Uterus (tissue), 4 donors: Measurements from ENCODE around the gene IGF2BP1. TPM values are rescaled to one million over a fixed set of nuclear protein-coding genes. Genes with fewer than 3 reads are reported as not detected.

ENCODE experiments used
- DNase-seq, 2 donors: peaks; one replicate each; pipeline ENCODE4 v3.0.0-alpha.2; 2019 to 2020
- H3K27ac ChIP-seq, 2 donors: fragments of 200-600 bp; sonication (generic); 1 replicate in 1 of 2; 2 replicates in 1 of 2; pipeline ENCODE4 v1.5.1; 2016 to 2018
- H3K27me3 ChIP-seq, 2 donors: fragments of 200-600 bp; sonication (generic); one replicate each; pipeline ENCODE4 v1.5.1; 2018 to 2019; ENCODE audit warnings: control low read depth in 1 of 2
- H3K36me3 ChIP-seq, 2 donors: fragments of 200-600 bp; sonication (generic); one replicate each; pipeline ENCODE4 v1.5.1; 2019; ENCODE audit warnings: control low read depth in 1 of 2
- H3K4me1 ChIP-seq, 2 donors: fragments of 200-600 bp; sonication (generic); one replicate each; pipeline ENCODE4 v1.5.1; 2018 to 2019; ENCODE audit warnings: control low read depth in 1 of 2
- H3K4me3 ChIP-seq, 2 donors: fragments of 200-600 bp; sonication (generic); 1 replicate in 1 of 2; 2 replicates in 1 of 2; pipeline ENCODE4 v1.5.1; 2018 to 2019; ENCODE audit warnings: mild to moderate bottlenecking in 1 of 2
- H3K9me3 ChIP-seq, 2 donors: fragments of 200-600 bp; sonication (generic); one replicate each; pipeline ENCODE4 v1.5.1; 2019; ENCODE audit warnings: control low read depth in 1 of 2
- POLR2A ChIP-seq, 2 donors: fragments of 450-650 bp; IDR thresholded peaks; one replicate each; pipeline ENCODE4 v1.6.1; 2016; ENCODE audit warnings: antibody characterized with exemption in 2 of 2, mild to moderate bottlenecking in 1 of 2, moderate library complexity in 1 of 2
- intact Hi-C: fragments of 100-400 bp; cut with DNase I; formaldehyde crosslinking; loops from one replicate; pipeline ENCODE4 v1.15.1; 2023; ENCODE audit warnings: low total_unique reads
- total RNA-seq, 4 donors: library from RNA; depleted of rRNA in 3 of 4; stranded (reverse); fragments of >200 nt in 3 of 4; gene quantifications; one replicate each; pipeline versions ENCODE4 v1.1.0 to v1.2.4, GENCODE V29; 2014 to 2023
- TF ChIP-seq, protein P1 (sequence below), 4 experiments: fragments of 200-600 bp in 2 of 4; fragments of 450-650 bp in 2 of 4; sonication (generic) in 2 of 4; IDR thresholded peaks; one replicate each; pipeline ENCODE4 v1.5.1; 2016 to 2019; ENCODE audit warnings: antibody characterized with exemption in 4 of 4, mild to moderate bottlenecking in 2 of 4, moderate library complexity in 1 of 4
- donor health status: DM: yes; HTN: yes; CAD: no.

The IGF2BP1 gene
- total RNA-seq, 4 donors from 2014 or later, result under 0.01 to 1.8 TPM; not detected in 2

DNA sequence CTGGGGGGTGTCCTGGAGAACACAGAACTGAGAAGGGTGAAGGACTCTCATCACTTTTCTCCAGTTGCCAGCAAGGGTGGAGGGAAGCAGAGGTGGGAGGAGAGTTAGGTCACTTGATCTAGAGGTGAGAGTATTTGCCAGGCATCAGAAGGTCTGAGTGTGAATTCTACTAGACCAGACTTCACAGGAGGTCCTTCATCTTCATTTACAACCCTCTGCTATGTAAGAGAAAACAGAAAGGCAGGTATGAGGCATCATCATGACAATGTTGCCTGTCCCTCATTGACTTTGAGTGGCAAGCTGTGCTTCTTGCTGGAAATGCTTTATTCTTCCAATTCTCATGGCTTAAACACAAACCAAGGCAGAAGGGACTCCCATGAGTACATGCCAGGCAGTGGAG is 89.5 kb downstream of the IGF2BP1 start:
- Histone ChIP-seq H3K4me3 (no peak overlapping the region), H3K27ac (no peak overlapping the region), H3K9me3 (no peaks in the 10 kb centered on the region), H3K4me1 (no peaks in the 10 kb centered on the region), H3K36me3 (no peaks in the 10 kb centered on the region), H3K27me3 (no peaks in the 10 kb centered on the region)
- DNase-seq, result no peak
- intact Hi-C loops, result no loop called here
- TF ChIP-seq, protein P1, sequence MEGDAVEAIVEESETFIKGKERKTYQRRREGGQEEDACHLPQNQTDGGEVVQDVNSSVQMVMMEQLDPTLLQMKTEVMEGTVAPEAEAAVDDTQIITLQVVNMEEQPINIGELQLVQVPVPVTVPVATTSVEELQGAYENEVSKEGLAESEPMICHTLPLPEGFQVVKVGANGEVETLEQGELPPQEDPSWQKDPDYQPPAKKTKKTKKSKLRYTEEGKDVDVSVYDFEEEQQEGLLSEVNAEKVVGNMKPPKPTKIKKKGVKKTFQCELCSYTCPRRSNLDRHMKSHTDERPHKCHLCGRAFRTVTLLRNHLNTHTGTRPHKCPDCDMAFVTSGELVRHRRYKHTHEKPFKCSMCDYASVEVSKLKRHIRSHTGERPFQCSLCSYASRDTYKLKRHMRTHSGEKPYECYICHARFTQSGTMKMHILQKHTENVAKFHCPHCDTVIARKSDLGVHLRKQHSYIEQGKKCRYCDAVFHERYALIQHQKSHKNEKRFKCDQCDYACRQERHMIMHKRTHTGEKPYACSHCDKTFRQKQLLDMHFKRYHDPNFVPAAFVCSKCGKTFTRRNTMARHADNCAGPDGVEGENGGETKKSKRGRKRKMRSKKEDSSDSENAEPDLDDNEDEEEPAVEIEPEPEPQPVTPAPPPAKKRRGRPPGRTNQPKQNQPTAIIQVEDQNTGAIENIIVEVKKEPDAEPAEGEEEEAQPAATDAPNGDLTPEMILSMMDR (IDR thresholded peaks at IDR 0.05), result no peak
- no peak for TF ChIP-seq POLR2A (IDR thresholded peaks at IDR 0.05)

DNA sequence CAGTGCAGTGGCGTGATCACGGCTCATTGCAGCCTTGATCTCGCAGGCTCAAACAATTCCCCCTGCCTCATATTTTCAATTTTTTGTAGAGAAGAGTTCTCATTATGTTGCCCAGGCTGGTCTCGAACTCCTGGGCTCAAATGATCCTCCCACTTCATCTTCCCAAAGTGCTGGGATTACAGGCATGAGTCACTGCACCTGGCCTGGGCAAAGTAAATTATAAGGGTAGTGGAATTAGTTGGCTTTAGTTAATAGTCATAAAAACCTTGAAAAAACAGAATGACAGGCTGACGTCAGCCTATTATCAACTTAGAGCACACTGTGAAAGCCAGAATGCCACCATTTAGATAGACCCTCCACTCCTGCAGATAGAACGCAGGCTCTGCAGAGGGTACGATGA is 91.9 kb downstream of the IGF2BP1 start:
- H3K9me3 ChIP-seq, result no peaks in the 10 kb centered on the region
- H3K4me3 ChIP-seq, result no peak overlapping the region
- no peaks in the 10 kb centered on the region for H3K4me1 ChIP-seq
- no peaks in the 10 kb centered on the region for H3K36me3 ChIP-seq
- no peaks in the 10 kb centered on the region for H3K27me3 ChIP-seq
- H3K27ac ChIP-seq, result no peak overlapping the region
- intact Hi-C loops, result no loop called here
- DNase-seq, result no peak
- no peak for TF ChIP-seq POLR2A (IDR thresholded peaks at IDR 0.05)
- TF ChIP-seq, protein P1 (IDR thresholded peaks at IDR 0.05), result no peak

DNA sequence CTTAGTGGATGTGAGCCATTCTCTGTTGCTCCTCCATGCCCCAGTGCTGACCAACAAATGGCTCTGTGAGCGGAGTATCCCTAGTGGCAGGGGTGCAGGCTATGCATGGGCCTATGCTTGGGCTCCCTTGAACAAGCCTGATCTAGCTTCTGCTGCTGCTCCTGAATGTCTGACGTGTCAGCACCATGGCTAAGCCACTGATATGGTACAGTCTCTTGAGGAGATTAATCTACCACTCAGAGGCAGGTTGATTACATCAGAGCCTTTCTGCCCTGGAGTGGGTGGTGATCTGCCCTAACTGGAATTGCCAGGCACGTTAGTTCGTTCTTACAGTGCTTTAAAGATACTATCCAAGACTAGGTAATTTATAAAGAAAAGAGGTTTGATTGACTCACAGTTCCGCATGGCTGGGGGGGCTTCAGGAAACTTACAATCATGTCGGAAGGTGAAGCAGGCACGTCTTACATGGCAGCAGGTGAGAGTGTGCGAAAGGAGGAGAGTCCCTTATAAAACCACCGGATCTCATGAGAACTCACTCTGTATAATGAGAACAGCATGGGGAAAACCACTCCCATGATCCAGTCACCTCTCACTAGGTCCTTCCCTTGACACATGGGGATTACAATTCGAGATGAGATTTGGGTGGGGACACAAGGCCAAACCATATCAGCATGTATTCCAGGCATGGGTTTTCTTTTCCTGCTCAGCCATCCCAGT is 93.9 kb downstream of the IGF2BP1 start:
- DNase-seq, result no peak
- intact Hi-C loops, result no loop called here
- H3K27ac ChIP-seq, result no peak overlapping the region
- no peaks in the 10 kb centered on the region for H3K9me3 ChIP-seq
- H3K36me3 ChIP-seq, result no peaks in the 10 kb centered on the region
- no peaks in the 10 kb centered on the region for H3K27me3 ChIP-seq
- H3K4me1 ChIP-seq, result no peaks in the 10 kb centered on the region
- no peak for TF ChIP-seq POLR2A (IDR thresholded peaks at IDR 0.05)
- TF ChIP-seq, protein P1 (IDR thresholded peaks at IDR 0.05), result no peak
- no peak overlapping the region for H3K4me3 ChIP-seq

DNA sequence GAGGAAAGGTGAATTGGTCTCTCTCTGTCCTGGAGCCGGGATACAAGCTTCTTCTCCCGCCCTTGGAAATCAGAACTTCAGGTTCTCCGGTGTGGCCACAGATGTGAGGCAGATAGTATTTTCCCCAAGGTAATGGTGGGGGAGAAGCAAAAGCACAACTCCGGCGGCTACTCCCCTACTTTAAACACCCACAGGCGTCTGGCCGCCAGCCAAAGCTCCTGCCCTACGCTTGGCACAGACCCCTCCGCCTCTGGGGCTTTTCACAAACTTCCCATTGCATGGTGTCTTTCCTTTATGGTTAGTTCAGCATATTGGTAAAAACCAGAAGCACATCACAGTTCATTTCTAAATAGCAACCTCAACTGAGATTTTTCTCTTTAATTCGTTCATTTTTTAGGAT is 95.9 kb downstream of the IGF2BP1 start:
- H3K27me3 ChIP-seq, result no peaks in the 10 kb centered on the region
- intact Hi-C loops, result no loop called here

DNA sequence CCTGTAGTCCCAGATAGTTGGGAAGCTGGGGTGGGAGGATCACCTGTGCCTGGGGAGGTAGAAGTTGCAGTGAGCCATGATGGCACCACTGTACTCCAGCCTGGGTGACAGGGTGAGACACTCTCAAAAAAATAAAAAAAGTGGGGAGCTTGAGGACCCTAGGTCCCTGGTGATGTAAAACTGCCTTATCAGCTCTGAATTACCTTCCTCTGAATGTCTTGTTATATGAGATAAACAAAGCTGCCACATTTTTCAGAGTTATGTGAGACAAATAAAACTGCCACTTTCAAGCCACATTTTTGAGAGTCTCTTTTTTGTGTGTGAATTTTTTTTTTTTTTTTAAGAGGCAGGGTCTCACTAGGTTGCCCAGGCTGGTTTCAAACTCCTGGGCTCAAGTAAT is 103.4 kb downstream of the IGF2BP1 start:
- H3K4me3 ChIP-seq, result no peak overlapping the region
- TF ChIP-seq, protein P1 (IDR thresholded peaks at IDR 0.05), result no peak
- H3K4me1 ChIP-seq, result no peaks in the 10 kb centered on the region
- no peaks in the 10 kb centered on the region for H3K27me3 ChIP-seq
- intact Hi-C loops, result no loop called here
- no peak overlapping the region for H3K27ac ChIP-seq
- H3K36me3 ChIP-seq, result no peaks in the 10 kb centered on the region
- H3K9me3 ChIP-seq, result no peaks in the 10 kb centered on the region
- no peak for DNase-seq

More for the DNA sequence above, 95.9 kb downstream of the IGF2BP1 start:
- no peaks in the 10 kb centered on the region for H3K9me3 ChIP-seq
- no peak for DNase-seq
- H3K27ac ChIP-seq, result no peak overlapping the region
- H3K4me1 ChIP-seq, result no peaks in the 10 kb centered on the region
- TF ChIP-seq POLR2A (IDR thresholded peaks at IDR 0.05), result no peak
- TF ChIP-seq, protein P1 (IDR thresholded peaks at IDR 0.05), result no peak
- H3K36me3 ChIP-seq, result no peaks in the 10 kb centered on the region
- H3K4me3 ChIP-seq, result no peak overlapping the region
